Stimulated activated CD4-positive, alpha-beta T cell treated with anti-CD3 and anti-CD28 coated beads, Interleukin-2, amount 100 ng/mL, for 48 hours (primary cell): ENCODE data around the gene TPD52L2.

Experiments
- DNase-seq, 2 donors: peaks; one replicate each; pipeline ENCODE4 v3.0.0-alpha.2; 2020

TPD52L2 gene

DNA sequence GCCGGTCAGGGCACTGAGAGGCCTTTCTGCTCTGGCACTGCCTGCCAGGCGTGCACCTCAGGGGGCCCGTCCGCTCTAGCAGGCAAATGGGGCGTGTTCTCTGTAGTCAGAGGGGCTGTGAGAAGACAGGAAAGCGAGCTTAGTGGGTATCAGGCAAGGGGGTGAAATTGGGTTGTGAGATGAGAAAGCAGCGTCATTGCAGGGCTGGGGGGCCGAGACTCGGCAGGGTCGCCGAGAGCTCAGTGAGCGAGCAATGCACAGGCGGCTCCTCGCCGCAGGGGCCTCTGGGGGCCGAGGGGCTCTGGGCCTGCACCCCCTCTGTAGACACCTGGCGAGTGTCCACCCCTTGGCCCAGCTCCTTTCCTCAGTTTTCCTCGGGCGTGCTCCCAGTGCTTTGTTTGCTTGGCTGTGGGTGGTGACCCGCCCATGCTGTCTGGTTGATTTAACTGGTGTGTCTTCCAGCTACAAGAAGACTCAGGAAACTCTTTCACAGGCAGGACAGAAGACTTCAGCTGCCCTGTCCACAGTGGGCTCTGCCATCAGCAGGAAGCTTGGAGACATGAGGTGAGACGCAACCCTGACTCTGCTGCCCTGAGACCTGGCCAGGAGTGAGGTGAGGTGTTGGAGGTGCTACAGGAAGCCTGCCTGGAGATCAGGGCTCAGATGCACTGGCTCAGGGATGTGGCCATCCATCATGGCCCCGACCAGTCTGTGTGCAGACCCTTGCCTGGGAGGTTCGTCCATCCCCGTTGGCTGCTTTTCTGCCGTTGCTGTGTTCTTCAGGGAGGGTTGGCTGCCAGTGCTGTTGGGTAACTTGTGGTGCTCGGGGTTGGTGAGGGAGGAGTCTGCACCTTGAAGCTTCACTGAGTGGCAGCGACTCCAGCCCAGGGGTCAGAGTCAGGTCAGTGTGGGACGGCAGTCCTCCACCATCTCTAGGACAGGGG lies 17.5 kb downstream of the TPD52L2 start:
- DNase-seq, result no peak

DNA sequence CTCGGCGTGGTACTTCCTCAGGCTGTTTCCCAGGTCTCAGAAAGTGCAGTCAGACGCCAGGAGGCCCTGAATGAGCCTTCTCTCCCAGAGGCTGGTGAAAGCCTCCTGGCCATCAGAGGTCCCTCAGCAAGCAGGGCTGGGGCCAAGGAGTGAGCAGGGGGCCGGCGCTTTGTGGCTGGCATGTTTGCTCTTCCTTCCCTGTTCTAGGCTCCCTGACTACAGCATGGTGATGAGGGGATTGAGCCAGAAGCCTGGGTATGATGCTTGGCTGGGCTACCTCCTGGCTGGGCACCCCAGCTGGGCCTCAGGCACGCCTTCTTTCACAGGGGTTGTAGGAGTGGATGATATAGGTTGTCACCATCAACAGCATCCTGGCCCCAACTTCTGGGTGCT lies 18.1 kb downstream of the TPD52L2 start:
- DNase-seq, result no peak

DNA sequence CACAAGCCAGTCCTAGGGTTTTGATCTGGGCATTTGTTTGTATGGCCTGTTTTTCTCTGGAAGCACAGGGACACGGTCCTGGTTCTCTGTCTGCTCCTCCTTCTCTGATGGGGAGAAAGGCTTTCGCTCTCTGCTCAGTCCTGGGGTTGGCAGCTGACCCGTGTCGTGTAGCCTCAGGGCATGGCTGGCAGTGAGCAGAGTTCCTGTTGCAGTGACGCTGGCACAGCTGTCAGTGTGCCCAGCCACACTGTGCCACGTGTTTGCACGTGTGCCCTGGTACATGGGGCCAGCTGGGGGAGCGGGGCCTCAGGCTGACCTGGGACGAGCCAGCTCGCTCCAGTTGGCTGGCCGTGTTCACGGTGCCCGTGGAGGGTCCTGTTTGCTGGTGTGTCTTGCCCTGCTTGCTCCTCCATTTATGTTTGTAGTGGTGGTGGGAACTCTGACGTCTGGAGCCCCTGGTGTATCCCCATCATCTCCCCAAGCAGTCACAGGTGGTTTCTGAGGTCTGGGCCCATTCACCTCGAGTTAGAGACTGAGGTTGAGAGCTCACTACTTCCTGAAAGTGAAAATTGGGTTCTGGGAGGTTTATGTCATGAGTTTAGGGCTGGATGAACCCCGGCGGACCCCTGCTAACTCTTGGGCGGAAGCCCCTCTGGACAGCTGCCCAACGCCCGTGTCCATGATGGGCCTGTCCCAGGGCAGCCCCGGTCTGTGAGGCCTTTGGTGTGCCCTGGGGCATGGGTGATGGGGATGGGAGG lies 19.6 kb downstream of the TPD52L2 start:
- DNase-seq, result no peak

DNA sequence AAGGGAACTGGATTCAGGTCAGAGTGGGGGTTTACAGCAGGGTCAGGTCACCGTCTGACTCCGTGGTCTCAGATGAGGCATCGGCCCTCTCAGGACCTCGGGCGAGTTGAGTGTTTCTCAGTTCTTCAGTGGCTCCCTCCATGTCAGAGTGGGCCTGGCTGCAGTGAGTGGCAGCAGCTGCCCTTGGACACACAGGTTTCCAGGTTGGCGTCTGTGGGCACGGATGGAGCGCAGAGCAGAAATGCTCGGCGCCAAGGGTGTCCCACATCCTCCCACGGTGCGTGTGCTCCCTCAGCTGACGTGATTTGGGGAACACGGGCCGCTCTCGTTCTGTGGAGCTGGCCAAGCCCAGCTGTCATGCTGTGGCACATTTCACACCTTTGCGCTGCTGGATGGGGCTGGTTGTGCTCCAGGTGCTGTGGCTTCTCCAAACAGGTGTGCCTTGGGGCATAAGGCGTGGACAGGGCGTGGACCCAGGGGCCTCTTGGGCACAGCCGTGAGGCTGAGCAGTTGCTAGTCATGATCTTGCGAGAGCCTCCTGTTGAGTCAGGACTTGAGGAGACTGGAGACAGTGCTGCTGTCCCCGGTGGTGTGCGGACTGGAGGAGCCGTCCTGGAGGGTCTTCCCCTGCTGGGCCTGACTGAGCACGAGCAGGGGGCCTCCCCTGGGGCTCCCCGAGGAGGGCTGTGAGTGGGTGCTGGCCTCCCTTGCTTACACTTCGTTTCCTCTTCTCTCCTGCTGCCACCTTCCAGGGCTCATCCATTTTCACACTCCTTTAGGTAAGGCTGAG lies 20.4 kb downstream of the TPD52L2 start:
- DNase-seq, result no peak

DNA sequence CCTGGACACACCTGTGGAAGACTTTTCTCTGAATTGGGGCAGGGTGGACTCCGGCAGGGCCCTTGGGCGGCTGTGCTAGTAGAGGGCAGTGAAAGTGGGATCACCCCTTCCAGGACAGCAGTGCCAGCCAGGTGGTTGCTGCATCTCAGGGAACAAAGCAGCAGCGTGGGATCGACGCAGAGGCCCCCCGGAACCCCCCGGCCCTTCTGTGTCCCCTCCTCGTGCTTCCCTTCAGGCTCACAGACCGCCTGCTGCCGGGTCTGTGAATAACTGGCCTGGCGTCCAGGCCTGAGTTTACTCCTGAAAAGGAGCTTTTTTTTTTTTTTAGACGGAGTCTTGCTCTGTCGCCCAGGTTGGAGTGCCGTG lies 21.0 kb downstream of the TPD52L2 start:
- DNase-seq, result no peak

DNA sequence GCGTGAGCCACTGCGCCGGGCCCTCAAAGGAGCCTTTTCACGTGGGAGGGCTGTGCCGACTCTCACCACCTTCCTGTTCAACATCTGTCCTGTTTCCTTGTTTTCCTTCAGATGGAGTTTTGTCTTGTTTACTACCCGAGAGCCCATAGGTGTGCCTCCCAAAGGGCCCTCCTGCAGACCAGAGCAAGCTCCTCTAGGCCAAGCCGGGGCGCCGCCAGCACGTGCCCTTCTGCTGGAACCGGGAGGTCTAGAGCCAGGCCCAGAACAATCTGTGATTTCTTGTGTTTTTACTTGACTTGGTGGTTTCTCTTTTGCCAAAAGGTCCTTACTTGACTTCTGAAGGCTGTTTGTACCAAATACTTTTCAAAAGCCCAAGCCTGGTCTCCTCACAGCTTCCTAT lies 21.9 kb downstream of the TPD52L2 start:
- DNase-seq, result no peak

DNA sequence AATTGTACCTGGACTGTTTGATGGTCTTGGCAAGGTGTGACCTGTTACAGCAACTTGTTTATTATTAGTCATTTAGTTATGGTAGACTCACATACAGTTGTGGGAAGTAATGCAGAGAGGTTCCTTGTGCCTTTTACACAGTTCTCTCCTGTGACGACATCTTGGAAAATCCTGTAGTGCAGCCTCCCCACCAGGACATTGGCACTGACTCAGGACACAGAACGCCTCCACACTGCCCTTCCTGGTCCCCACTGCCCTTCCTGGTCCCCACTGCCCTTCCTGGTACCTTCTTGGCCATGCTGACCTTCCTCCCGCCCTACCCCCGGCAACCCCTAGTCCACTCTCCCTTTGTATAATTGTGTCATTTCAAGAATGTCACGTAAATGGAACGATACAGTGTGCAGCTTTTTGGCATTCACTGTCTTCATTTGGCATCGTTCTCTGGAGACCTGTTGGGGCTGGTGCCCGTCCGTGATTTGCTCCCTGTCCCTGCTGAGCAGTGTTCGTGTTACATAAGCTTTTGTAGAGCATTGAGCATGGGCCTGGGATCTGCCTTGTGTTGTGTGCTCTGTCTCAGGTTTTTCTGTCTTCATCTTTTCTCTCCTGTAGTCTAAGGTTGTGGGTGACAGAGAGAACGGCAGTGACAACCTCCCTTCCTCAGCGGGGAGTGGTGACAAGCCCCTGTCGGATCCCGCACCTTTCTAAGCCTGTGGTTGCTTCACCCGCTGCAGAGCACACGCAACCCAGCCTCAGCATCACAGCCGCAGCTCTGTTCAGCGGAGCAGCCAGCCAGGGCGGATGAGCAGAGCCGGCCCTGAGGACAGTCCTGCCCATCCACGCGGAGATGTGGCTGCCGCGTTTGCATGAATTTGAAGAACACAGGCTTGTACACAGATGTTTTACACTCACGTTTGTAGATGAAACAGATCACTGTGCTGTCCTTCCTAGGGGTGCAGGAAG lies 24.5 kb downstream of the TPD52L2 start:
- no peak for DNase-seq

DNA sequence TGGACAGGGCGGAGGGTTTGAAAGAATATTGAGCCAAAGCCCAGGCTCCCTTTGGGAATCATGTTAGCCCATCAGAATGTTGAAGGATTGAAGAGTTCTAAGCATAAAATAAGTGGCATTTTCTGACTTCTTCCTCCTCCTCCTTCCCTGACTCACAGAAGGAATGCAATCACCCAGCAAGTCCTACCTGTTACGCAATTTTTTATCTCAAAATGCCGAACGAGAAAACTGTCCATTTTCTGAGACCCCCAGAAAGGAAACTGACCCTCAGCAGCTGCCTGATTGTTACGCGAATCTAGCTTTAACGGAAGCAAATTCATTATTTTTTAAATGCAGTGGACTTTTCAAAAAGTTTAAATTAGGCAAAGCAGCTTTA lies 25.1 kb downstream of the TPD52L2 start:
- DNase-seq, result no peak

DNA sequence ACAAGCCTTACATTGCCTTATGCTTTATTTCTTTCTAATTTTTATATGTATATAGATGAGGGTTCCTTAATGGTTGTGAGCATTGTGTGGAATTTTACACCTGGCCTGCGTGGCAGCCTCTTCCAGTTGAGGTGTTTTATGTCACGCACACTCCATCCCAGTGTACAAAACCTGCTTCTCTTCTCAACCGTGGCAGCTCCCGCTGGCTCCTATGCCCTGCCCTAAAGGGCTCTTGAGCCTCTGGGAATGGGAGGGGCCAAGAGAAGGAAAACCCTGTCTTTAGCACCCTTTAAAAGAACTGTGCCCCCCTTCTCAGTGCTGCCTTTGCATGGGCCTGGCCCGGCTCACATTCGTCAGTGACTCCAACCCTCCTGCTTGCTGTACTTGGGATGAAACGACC lies 25.5 kb downstream of the TPD52L2 start:
- DNase-seq, result no peak

DNA sequence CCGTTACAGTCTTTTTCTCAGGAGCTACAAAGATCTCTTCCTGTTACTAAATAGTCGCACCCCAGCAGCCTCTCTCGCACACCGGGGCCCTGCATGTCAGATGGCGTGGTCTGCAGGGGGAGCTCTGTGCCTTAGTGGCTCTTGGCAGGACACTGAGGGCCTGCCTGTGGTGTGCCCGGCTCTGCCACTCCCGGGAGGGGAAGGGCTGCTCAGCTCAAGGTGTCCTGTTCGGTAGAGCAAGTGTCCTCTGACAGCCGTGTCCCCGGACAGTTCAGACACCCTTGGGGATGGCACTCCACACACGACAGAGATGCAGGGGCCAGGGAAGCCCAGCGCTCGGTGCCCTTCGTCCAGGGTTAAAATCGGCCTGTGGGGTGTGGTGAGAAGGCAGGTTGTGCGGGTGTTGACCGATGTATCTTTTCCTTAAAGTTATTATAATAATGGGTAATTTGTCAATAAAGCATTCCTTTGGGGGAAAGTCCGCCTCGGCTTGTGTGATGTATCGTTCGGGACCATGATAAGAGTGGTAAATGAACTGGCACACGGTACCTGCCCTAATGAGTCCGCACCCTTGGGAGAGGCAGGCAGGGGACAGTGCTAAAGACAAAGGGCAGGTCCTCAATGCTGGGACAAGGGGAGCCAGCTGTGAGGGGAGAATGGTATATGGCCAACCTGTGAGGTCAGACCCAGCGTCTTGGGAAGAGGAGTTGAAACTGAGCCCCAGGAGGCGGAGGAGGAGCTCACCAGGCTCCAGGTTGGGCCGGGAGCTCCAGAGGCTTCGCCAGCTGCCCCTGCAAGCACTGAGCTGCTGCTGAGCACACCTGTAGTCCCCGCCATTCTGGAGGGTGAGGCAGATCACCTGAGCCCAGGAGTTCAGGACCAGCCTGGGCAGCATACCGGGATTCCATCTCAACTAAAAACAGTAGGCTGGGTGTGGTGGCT lies 26.3 kb downstream of the TPD52L2 start:
- no peak for DNase-seq

DNA sequence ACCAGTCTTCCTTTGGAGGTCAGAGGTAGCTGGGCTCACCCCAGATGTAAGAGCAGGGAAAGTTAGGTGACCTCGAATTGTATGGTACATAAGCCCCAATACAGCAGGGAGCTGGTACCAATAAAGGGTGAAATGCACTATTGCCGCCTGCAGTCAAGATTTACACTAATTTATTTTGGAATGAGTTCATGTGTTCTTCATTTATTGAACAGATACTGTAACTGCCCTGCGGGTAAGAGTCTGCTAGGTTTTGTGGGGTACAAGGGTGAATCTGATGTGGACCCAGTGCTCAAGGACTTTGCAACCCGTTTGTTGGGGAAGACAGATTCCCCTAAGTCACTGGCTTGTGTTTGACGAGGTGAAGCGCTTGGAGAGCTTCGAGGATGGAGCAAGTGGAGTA lies 27.3 kb downstream of the TPD52L2 start:
- no peak for DNase-seq

DNA sequence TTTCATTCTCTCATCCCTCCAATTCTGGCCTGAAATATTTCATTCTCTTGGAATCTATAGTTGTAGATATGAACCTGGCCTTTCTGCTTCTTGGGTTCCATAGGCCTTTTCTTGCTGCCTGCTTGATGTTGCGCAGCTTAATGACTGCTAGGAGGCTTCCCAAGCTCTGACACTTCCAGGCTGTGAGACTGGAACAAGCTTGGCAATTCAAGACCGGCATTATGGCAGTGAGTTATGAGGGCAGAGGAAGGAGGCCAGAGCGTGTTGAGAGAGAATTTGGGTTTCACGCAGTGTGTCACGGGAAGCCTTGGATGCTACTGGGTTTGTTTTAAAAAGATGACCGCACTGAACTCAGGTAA lies 28.9 kb downstream of the TPD52L2 start:
- DNase-seq, result no peak

DNA sequence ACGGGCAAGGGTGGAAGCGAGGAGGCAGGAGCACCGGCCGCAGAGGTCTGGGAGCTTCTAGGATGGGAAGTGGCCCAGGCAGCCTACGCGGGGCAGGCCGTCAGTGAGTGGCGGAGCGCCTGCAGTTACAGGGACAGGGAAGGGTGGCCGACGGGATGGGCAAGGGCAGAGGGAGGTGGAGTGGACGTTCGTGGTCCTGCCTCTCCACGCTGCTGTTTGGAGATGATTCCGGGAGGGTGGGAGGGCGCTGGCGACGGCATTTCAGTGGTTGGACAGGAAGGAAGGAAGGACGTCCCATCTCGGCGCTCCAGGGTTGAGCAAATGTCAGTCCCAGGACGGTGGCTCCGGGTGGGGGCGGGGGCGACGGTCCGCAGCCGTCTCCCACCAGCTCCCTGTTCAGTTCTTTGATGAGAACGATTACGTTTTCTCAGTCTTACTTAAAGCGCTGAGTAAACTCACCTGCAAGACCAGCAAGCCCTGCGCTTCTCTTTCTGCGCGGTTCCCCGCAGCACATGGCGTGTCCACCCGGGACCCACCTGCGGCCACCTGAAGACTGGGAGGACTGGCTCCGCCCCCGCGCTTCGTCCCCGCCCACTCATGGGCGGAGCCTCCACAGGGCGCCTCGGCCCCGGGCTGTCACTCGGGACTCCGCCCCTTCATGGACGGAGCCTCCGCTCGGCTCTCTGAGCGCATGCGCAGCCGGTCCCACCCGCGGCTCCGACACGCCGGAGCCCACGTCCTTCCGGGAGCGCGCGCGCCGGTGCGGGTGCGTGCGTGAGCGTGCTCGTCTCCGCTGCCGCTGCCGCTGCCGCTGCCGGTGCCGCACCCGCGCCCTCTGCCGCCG lies 29.5 kb downstream of the TPD52L2 start, which contains the start of gene DNAJC5:
DNAJC5 (plus strand) TSS at position 769 of the 844 bp plus-strand sequence. CDS start 33,220 bp downstream, outside the sequence.
- DNase-seq, result peak; percentile 94 to 95

DNA sequence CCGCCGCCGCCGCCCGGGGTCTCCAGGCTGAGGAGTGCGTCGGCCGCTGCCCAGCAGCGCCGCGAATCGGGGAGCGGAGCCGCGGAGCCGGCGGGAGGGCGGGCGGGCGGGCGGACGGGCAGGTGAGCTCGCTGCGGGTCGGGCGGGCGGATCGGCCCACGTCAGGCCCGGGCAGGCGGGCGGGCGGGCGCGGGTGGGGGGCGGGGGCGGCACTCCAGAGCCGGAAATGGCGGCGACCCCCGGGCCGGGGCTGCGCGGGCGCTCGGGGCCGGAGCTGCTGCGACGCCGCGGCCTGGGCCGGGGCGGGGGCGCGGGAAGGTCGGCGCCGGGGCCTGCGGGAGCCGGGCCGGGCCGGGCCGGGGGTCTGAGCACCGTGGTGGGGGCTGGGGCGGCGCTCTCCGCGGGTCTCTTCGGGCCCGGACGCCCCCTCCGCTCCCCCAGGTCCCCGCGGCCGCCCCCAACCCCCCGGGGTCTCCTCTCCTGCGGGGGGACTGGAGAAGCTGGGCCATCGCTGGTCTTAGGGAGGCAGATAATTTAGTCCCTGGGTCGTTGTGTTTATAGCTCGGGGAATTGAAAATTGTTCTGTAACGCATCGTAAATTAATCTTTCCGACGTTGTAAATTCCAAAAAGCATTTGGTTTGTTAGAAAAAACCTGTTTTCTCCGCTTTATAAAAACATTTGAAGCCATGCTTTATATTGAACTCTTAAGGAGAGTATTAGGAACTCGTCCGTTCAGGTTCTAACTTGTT lies 30.3 kb downstream of the TPD52L2 start:
- DNase-seq, result no peak

DNA sequence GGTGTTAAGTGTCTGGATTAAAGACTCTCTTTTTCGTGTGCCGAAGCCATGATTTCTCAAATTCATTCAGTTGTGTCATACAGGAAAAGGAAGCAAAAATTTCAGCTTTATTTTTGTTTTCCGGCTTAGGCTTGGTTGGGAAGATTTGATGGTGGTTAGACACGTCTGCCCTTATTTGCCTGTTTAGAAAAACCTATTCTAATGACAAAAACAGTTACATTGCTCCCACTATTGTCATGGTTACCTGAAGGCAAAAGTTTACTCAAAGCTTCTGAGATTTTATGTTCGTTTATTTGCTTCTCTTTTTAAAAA lies 30.8 kb downstream of the TPD52L2 start:
- no peak for DNase-seq

DNA sequence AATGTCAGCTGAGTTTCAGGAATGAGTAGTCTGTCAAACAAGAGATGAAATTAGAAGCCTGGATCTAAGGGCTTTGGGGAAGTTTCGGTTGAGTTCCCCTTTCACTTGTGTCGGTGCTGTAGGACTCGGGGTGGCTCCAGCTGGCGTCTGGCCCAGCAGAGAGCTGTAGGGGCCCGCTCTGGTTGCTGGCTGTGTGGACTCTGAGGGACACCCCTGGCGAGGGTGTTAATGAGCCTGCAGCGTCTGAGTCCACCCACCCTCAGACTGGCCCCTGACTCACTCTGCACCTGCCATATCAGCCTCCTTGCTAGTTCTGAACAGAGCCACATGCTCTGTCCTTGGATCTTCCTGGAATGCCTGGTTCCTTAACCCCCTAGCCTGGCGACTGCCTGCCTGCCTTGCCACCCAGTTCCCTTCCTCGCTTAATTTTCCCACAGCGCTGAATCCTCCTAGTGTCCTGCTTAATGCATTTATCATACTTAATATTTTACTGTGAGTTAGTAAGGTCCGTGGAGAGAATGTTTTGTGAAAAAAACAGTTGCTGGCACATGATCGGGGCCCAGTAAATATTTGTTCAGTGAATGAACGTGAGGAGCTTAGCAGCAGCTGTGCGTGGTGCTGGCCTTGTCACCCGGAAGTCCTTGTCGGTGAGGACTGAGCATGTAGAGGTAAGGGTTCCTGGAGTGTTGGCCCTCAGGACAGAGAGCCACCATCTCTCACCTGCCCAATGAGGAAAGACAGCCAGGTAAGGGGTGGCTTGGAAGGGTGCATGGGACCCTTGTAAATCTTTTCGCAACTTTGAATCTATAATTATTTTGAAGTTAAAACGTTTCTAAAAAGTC lies 31.4 kb downstream of the TPD52L2 start:
- peak in 1 of 2 donors; percentile 19 for DNase-seq

DNA sequence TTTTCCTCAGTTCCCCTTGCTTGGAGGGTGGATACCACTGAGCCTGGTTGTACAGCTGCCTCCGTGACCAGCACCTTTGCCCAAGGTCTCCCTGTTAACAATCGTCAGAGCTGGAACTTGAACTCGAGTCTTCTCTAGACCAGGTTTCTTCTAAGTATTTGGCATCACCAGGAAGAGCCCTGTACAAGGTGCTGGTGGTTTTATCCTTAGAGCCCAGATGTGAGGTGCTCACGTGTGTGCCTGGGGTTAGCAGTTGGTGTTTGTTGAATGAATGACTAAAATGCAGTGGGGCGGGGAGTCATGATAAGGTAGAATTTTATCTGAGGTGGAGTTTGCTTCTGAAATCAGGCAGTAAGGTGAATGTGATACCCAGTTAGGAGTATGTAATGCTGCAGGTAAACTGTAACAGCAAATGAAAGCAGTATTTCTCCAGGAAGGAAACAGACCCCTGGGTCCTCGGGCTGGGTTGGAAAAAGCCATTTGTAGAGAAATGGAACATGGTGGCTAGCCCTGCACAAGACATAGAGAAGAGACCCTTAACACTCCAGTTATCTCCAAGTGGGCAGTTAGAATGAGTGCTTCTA lies 33.0 kb downstream of the TPD52L2 start:
- no peak for DNase-seq
